Measurements from ENCODE around the gene SPATA46.
"Not testable (repeated sequence)": the region's sequence is repeated elsewhere in the genome, so short reads cannot be mapped to it uniquely, and the experiment has no call there.

Gene SPATA46

DNA sequence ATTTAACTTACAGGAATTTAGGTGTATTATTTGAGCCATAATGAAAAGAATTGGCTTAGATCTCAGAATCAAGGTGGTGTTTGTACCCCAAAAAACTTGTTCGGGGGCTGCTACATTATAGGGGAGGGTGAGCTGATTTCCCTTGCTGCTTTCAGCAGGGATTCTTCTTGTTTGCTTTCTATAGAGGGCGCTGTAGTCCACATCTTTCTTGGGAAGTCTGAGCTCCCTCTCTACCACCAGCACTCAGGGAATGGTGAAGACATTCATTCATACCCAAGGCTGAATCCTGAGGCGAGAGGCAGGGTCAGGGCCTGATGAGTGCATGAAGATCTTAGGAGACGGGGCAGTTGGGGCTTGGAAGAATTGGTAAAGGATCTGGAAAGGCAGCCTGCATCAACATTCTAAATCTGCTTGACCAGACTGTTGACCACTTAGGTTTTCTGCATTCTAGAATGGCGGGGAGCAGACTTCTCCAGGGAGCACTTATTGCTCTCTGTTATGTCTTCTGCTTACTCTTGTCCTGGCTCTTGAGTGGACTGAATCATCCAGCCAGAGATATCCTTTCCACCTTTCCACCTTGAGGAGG, 18.9 kb downstream of the SPATA46 start:
- no peak for DNase-seq (ENCODE audit: low read depth, low spot score)

DNA sequence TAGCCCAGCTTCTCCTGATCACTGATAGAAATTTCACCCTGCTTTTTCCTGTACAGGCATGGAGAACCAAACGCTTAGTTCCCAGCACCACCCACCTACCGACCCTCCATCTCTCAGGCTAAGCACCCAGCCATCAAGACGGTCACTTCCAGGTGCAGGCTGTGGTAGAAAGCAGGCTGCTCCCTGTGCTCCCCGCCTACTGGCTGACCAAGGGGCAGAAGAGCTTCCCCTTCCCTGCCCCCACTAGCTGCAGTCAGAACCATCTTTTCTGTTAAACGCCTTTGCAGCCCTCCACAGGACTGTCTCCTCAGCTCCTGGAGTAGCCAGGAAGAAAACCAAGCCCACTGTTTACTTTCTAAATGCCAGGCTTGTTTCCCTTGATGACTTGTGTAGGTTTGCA, 23.0 kb downstream of the SPATA46 start:
- no peak for DNase-seq (ENCODE audit: low read depth, low spot score)

DNA sequence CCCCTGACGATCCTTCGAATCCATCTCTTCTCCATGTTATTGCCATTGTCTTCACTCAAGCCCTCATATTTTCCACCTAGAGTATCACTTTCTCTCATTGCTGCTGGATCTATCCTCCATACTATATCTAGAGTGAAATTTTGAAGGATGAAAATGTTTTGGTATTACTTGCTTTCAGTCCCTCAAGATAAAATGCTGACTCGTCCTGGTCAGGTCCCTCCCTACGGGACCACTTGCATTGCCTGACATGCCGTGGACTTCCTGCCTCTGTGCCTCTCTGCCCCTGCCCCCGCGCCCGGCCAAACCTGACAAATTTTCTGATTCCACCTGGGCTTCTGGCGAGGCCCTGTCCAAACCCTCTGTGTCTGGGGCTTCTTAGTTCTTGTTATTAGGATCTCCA, 23.6 kb downstream of the SPATA46 start:
- DNase-seq (ENCODE audit: low read depth, low spot score): no peak

DNA sequence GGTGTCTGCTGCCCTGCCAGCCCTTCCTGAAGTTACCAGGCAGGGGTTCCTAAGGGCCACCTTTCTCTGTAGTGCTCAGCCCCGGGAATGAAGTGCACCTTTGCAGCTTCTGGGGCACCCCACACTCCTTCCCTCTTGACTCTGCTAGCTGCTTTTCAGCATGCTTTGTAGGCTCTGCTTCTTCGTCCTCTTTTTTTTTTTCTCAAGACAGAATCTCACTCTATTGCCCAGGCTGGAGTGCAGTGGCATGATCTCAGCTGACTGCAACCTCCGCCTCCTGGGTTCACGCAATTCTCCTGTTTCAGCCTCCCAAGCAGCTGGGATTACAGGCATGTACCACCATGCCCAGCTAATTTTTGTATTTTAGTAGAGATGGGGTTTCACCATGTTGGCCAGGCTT, 24.8 kb downstream of the SPATA46 start:
- DNase-seq (ENCODE audit: low read depth, low spot score): not testable (repeated sequence)

DNA sequence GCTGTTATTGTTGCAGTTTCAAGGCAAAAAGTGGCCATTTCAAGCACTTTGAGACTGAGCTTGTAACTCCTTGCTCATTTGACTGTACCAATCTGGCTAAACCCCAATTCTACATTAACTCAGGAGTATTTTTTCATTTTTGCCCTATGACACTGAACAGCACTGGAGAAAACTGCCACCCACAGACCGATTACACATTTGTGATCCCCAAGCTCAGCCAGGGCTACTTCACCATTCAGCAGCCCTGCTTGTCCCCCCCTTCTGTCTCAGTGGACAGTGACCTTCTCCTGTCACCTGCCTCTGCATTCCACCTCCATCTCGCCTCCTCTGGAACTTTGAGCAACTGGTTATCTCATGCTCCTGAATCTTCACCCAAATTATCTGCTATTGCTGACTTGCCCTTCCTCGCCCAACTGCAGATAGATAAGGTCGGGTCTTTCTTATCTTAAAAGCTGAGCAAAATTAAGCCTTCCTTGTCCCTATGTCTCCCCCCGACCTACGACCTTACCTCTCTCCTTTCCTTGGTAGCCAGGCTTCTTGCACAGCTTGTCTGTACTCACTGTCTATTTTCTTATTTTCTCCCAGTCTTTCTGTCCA, 25.3 kb downstream of the SPATA46 start:
- DNase-seq (ENCODE audit: low read depth, low spot score): no peak

DNA sequence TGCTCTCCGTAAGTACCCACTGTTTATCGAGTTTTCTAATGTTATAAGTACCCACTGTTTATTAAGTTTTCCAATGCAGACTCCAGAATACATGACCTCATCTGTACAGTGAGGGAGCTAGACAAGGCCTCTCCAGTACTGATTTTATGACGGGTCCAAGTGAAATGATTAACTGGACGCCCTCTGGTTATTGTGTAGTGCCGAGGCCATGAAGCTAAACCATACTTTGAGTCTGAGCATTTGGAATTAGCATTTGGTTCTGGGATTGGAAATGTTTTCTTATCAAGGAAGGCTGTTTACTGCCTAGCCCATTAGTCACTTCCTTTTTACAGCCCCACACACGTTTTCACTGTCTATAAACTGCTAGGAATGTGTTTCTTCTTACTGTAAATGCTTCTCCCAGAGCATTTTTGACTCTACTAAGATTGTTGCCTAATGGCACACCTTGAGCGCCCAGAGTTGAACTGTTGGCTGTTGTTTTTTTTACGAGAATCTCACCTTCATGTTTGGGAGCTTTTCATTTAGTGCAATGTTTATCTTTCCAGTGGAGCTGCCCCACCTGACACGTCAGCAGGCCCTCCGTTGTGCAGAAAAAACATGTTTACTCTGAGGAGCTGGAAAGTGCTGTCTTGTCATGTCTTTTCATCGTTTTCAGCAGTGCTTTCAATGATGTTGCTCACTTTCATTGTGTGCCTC, 26.9 kb downstream of the SPATA46 start:
- DNase-seq (ENCODE audit: low read depth, low spot score): no peak

DNA sequence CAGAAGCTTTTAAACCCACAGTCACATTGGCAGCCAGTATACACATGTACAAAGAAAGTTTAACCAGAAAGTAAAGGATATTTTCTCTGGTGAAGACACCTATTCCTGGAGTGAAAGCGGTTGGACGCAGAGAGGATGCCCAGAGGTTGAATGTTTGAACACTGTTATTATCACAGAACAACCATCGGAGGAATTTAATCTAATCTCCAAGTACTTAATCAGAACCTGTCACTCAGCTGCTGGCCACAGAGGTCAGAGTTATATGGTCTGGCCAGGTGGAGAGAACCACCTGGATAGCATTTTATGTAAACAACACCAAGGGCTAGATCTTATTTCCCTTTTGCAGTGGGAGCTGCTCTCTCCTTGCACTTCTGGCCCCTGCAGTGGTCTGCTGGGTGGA, 29.4 kb downstream of the SPATA46 start:
- no peak for DNase-seq (ENCODE audit: low read depth, low spot score)

DNA sequence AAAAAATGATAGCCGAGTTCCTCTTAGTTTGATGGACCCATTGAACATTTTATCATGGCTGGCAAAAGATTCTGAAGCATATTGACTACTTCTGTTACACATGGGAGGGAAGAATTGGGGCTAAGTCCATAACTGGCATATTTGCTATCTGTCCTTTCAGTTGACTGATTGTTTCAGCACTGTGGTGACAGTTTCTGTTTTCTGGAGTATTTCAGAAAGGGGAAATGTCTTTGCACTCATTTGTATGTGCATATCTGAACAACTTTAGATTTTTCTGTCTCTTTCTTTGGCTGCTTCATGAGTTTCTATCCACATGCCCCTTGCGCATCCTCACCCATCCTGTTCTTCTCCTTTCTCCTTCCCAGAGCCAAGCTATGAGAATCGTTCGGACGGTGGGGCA, 33.2 kb downstream of the SPATA46 start:
- no peak for DNase-seq (ENCODE audit: low read depth, low spot score)

DNA sequence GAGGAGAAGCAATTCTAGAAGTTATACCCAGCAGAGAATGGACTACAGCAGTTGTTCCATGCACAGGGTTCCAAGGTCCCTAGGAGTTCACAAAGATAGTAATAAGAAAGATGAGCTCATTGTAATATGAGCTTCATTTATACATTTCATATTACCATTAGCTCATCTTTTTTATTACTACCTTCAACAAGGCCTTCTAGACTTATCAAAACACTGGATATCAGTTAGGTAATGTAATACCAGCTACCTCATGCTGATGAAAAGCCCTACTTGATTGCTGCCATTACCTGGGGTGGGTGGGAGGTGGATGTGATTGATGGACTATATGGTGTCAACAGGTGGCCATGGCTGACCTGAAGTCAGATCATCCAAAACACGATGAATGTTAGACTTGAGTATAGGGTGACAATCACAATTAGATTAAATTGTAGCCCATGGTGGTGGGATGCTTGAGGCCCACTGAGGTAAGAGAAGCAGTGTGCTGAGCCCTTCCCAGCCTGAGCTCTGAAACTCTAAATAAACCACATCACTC, 34.1 kb downstream of the SPATA46 start:
- no peak for DNase-seq (ENCODE audit: low read depth, low spot score)

DNA sequence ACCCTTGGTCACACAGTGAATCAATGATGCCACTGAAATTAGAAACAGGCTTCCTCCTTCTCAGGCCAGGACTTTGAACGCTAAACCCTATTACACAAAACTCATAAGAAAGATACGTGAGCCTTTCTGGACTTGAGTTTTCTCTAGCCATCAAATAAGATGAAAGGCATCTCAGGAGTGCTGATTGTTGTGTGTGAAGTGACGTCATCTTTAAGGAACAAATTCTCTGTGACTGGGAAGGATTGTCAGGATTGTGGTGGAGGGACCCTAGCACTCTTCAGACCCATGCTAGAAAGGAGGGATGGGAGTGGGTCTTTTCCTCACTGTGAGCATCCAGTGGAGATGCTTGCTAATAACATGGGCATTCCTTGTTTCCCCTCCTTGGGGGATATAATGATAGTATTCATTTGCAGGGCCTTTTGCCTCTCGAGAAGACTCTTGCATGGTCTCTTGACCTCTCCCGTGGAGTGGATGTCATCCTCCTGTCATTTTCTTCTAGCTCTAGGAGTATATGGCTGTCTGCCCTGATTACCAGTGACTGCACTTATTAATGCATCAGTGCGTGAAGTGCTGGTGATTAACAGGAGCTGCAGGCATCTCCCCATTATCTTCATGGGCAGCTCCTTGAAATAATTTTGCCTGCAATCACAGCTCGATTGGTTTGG, 39.9 kb downstream of the SPATA46 start:
- DNase-seq (ENCODE audit: low read depth, low spot score): no peak

DNA sequence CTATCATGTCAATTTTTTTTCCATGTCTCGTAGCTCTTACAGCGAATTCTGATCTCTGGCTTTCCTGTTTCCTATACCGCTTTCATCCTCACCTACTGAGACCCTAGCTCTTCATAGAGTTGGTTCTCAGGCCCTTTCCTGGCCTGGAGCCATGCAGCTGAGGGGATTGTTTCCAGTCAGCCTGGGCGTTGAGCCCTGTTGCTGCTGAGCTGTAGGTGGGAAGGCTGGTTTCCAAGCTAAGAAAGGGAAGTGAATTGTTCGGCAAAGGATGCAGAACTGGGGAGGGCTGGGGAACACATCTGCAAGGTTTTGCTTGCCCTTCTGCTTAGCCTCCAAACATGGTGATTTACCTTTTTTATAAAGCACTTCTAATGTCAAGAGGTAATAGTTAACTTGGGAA, 41.5 kb downstream of the SPATA46 start:
- no peak for DNase-seq (ENCODE audit: low read depth, low spot score)

DNA sequence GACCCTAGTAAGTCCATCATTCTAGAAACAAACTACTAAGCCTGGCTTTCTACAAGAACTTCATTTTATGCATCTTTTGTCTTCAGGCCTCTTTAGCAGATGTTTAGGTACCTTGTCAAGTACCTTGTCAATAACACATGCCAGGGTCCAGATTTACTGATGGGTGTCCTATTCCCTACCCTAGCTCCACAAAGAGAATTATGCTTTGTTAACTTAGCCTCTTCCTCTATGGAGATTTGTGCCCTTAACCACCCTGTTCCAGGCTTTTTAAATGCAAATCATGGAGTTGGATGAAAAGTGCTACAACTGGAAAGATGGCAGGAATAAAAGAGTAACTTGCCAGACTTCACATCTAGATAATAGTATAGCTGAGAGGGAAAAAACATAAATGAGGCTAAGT, 42.7 kb downstream of the SPATA46 start:
- no peak for DNase-seq (ENCODE audit: low read depth, low spot score)

DNA sequence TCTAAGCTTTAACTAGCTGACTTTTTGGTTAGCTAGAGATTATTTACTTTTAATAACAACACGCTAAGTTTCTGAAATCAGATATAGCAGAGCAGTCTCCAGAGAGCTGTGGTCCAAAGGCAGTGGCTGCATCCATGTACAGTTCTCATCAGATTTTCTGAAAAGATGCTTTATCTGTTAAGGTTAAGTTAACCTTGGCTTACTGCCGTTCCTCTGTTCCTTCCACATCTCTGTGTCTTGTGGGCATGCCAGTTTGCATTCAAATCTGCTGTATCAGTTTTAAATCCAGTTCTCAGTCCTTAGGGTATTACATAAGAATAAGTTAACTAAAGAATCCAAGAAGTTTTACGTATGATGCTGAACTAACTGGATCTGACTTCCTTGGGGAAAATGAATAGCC, 46.8 kb downstream of the SPATA46 start:
- DNase-seq (ENCODE audit: low read depth, low spot score): no peak

DNA sequence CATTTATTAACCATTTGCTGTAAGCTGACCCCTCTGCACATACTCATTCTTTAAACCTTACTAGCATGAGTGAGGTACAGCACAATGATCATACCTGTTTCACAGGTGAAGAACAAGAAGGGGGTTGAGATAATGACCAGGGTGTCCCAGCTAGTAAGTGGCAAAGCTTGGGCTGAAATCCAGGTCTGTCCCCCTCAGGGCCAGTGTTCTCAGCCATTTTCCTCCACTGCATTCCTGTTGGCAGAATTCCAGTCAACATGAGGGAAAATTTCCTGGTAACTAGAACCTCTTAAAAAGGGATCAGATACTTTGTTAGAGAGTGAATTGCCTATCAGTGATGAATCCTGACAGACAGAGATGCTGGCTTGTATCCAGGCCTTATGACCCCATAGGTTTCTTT, 48.1 kb downstream of the SPATA46 start:
- no peak for DNase-seq (ENCODE audit: low read depth, low spot score)

DNA sequence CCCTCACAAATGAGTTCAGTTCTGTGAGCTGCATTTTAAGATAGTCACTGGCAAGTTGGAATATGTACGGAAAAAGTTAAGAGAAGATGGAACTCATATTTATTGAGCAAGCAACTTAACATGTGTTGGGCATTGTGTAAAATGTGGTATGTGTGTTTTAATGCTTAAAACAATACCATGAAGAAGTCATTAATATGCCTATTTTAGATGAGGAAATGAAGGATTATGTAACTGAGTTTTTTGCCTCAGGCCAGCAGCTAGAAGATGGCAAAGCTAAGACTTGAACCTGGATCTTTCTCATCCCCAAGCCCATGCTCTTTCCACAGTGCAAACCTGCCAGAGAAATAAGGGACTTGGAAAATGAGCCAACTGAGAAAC, 48.9 kb downstream of the SPATA46 start:
- DNase-seq (ENCODE audit: low read depth, low spot score): no peak

DNA sequence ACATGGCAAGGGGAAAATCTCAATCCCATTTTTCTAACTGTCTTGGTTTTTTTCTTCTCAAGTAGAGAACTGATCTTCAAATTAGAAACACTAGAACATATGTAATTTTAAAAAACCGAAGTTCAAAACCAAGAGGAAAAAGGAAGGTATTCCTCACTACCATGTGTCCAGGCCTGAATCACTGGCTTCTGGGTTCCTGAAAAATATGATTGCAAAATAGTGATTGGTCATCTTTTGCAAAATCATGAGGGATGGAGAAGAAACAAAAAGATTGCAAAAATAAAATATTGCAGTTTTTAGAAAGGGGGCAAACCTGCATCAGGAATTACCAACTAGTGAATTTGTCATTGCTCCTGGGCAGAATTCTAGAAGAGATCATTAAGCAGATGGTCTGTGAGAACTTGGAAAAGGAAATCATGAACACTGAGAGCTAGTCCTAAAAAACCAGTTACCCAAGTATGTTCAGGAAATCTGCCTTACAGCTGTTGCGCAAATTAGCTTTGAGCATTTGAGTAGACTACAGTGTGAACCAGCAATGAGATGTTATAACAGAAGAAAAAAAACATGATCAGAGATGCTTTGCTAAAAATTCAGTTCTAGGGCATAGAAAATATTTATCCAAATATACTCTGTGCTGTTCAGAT, 49.4 kb downstream of the SPATA46 start:
- no peak for DNase-seq (ENCODE audit: low read depth, low spot score)

DNA sequence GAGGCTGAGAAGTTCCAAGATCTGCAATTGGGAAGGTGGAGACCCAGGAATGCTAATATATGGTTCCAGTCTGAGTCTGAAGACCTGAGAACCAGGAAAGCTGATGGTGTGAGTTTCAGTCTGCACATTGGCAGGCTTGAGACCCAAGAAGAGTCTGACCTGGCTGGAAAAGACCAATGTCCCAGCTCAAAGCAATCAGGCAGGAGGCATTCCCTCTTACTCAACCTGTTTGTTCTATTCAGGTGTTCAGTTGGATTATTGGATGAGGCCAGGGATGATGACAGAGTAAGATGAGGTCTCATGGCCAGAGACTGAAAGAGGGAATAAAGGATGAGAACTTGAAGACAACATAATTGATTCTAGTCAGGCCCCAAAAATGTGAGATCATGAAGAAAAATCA, 50.1 kb downstream of the SPATA46 start:
- DNase-seq (ENCODE audit: low read depth, low spot score): no peak

DNA sequence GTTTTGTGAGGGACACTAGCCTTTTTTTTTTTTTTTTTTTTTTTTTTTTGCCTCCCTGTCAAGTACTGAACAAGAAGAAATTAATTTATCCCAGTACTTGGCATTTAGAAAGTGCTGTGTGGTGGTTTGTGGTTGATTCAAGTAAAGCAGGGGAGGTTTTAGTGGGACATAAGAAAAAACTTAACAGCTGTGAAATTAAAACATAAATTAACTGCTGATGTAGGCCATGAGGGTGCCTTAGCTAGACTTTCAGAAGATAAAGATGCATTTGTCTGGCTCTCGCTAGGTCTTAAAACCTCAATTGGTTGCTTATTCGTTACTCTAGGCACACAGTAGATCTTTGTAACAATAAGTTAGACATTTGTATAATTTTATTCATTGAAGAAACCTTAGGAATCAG, 52.3 kb downstream of the SPATA46 start:
- no peak for DNase-seq (ENCODE audit: low read depth, low spot score)

Data from smooth muscle cell of the brain vasculature (primary cell).